ENCODE measurements around the gene R3HCC1L. TPM values are rescaled to one million over a fixed set of nuclear protein-coding genes. Genes with fewer than 3 reads are reported as not detected.

Gene R3HCC1L
- polyA plus RNA-seq, 1 donor from 2014 or later, result 12.8 TPM

DNA sequence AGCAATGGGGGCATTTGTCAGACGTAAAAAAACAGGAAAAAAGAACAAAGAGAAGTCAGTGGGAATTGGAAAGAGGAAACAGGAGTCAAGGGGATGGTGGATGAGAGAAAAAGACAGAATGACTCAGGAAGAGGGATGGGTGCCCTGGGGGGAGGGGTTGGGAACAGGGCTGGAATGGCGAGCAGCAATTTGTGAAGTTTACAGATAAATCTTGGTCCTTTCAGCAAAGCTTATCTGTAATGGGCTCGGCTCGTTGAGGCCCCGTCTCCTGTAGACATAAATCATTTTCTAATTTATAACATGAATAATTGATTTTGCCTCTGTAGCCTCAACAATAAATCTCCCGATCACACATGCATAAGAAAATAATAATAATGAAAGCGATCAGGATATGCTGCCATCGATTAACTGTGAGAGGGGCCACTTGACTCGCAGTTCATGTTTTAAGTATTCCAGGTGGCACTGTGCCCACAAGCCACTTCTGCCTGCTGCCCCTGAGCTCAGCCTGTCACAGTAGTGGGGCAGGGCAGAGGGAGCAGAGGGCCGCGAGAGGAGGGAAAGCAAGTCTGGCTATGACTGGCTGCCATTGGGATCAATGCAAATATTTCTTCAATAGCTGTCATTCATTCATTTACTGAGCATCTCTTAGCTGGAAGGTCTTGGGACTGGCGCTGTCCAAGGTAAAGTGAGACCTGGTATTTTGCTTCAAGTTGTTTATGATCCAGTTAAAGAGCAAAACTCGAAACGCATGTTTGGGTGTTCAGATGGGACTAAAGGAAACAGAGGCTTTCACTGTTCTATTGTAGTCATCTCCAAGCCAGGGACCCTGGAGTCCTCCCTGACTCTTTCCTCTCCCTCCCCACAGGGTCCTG lies 47.4 kb upstream of the R3HCC1L start:
- H3K9ac ChIP-seq (ENCODE audit: low read length), result no peak overlapping the region
- no peaks in the 10 kb centered on the region for H3K27me3 ChIP-seq (ENCODE audit: insufficient read depth, low read depth, low read length)
- H2AFZ ChIP-seq (ENCODE audit: low read depth, low read length), result no peak overlapping the region
- TF ChIP-seq TAF1 (IDR thresholded peaks at IDR 0.05; ENCODE audit: low read depth) (no peak), MXI1 (conservative IDR thresholded peaks at IDR 0.05; ENCODE audit: poor library complexity, severe bottlenecking) (no peak), RAD21 (conservative IDR thresholded peaks at IDR 0.05) (no peak), SMC3 (conservative IDR thresholded peaks at IDR 0.05; ENCODE audit: poor library complexity) (no peak)
- TF ChIP-seq, protein P1, sequence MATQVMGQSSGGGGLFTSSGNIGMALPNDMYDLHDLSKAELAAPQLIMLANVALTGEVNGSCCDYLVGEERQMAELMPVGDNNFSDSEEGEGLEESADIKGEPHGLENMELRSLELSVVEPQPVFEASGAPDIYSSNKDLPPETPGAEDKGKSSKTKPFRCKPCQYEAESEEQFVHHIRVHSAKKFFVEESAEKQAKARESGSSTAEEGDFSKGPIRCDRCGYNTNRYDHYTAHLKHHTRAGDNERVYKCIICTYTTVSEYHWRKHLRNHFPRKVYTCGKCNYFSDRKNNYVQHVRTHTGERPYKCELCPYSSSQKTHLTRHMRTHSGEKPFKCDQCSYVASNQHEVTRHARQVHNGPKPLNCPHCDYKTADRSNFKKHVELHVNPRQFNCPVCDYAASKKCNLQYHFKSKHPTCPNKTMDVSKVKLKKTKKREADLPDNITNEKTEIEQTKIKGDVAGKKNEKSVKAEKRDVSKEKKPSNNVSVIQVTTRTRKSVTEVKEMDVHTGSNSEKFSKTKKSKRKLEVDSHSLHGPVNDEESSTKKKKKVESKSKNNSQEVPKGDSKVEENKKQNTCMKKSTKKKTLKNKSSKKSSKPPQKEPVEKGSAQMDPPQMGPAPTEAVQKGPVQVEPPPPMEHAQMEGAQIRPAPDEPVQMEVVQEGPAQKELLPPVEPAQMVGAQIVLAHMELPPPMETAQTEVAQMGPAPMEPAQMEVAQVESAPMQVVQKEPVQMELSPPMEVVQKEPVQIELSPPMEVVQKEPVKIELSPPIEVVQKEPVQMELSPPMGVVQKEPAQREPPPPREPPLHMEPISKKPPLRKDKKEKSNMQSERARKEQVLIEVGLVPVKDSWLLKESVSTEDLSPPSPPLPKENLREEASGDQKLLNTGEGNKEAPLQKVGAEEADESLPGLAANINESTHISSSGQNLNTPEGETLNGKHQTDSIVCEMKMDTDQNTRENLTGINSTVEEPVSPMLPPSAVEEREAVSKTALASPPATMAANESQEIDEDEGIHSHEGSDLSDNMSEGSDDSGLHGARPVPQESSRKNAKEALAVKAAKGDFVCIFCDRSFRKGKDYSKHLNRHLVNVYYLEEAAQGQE (IDR thresholded peaks at IDR 0.05; ENCODE audit: borderline replicate concordance), result no peak
- TF ChIP-seq, protein P2, sequence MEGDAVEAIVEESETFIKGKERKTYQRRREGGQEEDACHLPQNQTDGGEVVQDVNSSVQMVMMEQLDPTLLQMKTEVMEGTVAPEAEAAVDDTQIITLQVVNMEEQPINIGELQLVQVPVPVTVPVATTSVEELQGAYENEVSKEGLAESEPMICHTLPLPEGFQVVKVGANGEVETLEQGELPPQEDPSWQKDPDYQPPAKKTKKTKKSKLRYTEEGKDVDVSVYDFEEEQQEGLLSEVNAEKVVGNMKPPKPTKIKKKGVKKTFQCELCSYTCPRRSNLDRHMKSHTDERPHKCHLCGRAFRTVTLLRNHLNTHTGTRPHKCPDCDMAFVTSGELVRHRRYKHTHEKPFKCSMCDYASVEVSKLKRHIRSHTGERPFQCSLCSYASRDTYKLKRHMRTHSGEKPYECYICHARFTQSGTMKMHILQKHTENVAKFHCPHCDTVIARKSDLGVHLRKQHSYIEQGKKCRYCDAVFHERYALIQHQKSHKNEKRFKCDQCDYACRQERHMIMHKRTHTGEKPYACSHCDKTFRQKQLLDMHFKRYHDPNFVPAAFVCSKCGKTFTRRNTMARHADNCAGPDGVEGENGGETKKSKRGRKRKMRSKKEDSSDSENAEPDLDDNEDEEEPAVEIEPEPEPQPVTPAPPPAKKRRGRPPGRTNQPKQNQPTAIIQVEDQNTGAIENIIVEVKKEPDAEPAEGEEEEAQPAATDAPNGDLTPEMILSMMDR (IDR thresholded peaks at IDR 0.05; ENCODE audit: poor library complexity, severe bottlenecking), result no peak
- H3K27ac ChIP-seq (ENCODE audit: low read length), result no peak overlapping the region
- no peak overlapping the region for H3K4me2 ChIP-seq (ENCODE audit: low read length)
- H4K20me1 ChIP-seq (ENCODE audit: insufficient read depth), result no peaks in the 10 kb centered on the region
- H3K36me3 ChIP-seq (ENCODE audit: insufficient read depth, low read length), result no peaks in the 10 kb centered on the region
- H3K79me2 ChIP-seq (replicated peaks; ENCODE audit: insufficient read depth, low read length), result no peaks in the 10 kb centered on the region
- no peaks in the 10 kb centered on the region for H3F3A ChIP-seq (ENCODE audit: insufficient read depth, low read length, poor library complexity, severe bottlenecking)
- H3K4me3 ChIP-seq (ENCODE audit: low read length), result no peak overlapping the region
- H3K9me2 ChIP-seq (ENCODE audit: insufficient read depth, low read length), result no peaks in the 10 kb centered on the region
- H3K9me3 ChIP-seq (ENCODE audit: low read length), result no peaks in the 10 kb centered on the region

- H3K27ac ChIP-seq (ENCODE audit: low read length), result no peak overlapping the region
- H3K9me3 ChIP-seq (ENCODE audit: low read length), result no peaks in the 10 kb centered on the region
- H3K4me2 ChIP-seq (ENCODE audit: low read length), result no peak overlapping the region
- no peak overlapping the region for H3K4me3 ChIP-seq (ENCODE audit: low read length)
- H3K27me3 ChIP-seq (ENCODE audit: insufficient read depth, low read depth, low read length), result no peaks in the 10 kb centered on the region
- H2AFZ ChIP-seq (ENCODE audit: low read depth, low read length), result no peak overlapping the region
- no peak overlapping the region for H3K9ac ChIP-seq (ENCODE audit: low read length)
- H3K36me3 ChIP-seq (ENCODE audit: insufficient read depth, low read length), result no peaks in the 10 kb centered on the region
- no peaks in the 10 kb centered on the region for H3K79me2 ChIP-seq (replicated peaks; ENCODE audit: insufficient read depth, low read length)
- no peaks in the 10 kb centered on the region for H4K20me1 ChIP-seq (ENCODE audit: insufficient read depth)
- no peaks in the 10 kb centered on the region for H3K9me2 ChIP-seq (ENCODE audit: insufficient read depth, low read length)
- TF ChIP-seq EP300 (conservative IDR thresholded peaks at IDR 0.05; ENCODE audit: poor library complexity, severe bottlenecking) (no peak), TAF1 (IDR thresholded peaks at IDR 0.05; ENCODE audit: low read depth) (no peak), EZH2 (IDR thresholded peaks at IDR 0.05; ENCODE audit: borderline replicate concordance, insufficient read depth, low read length, poor library complexity, severe bottlenecking) (no peak), RAD21 (conservative IDR thresholded peaks at IDR 0.05) (no peak), SMC3 (conservative IDR thresholded peaks at IDR 0.05; ENCODE audit: poor library complexity) (no peak), POLR2AphosphoS5 (IDR thresholded peaks at IDR 0.05) (no peak)
- TF ChIP-seq, protein P2 (IDR thresholded peaks at IDR 0.05; ENCODE audit: poor library complexity, severe bottlenecking), result no peak
- TF ChIP-seq, protein P1 (IDR thresholded peaks at IDR 0.05; ENCODE audit: borderline replicate concordance), result no peak
- no peaks in the 10 kb centered on the region for H3F3A ChIP-seq (ENCODE audit: insufficient read depth, low read length, poor library complexity, severe bottlenecking)
Observed at GRCh38 chr10:98088186-98088971, 46.1 kb upstream of the R3HCC1L start.

All from neural cell (in vitro differentiated cells).